Loucy (cell line): ENCODE data around the gene EGR4.

Experiments used
- H2AFZ ChIP-seq: fragments of 200-600 bp; sonication (generic); 2 replicates; pipeline ENCODE4 v1.6.0; 2016; ENCODE audit warnings: antibody characterized with exemption, mild to moderate bottlenecking, low read length, moderate library complexity
- H3F3A ChIP-seq: fragments of 200-600 bp; 2 replicates; pipeline ENCODE4 v1.6.0; 2016; ENCODE audit warnings: antibody characterized with exemption, low read depth, mild to moderate bottlenecking
- H3K27me3 ChIP-seq: fragments of 200-600 bp; sonication (generic); 2 replicates; pipeline ENCODE4 v1.6.1; 2014; ENCODE audit warnings: low read length, mild to moderate bottlenecking; ENCODE audit not compliant: insufficient read depth, poor library complexity, severe bottlenecking
- H3K36me3 ChIP-seq: fragments of 200-600 bp; sonication (generic); 2 replicates; pipeline ENCODE4 v1.6.1; 2016; ENCODE audit warnings: low read length; ENCODE audit not compliant: insufficient read depth
- H3K4me1 ChIP-seq: fragments of 200-600 bp; sonication (generic); 2 replicates; pipeline ENCODE4 v1.5.1; 2014; ENCODE audit warnings: low read length, mild to moderate bottlenecking; ENCODE audit not compliant: insufficient read depth, poor library complexity, severe bottlenecking
- H3K4me2 ChIP-seq: fragments of 200-600 bp; sonication (generic); 2 replicates; pipeline ENCODE4 v1.6.0; 2014; ENCODE audit warnings: antibody characterized with exemption, low read length, low read depth, mild to moderate bottlenecking; ENCODE audit not compliant: poor library complexity, severe bottlenecking
- H3K4me3 ChIP-seq: fragments of 200-600 bp; sonication (generic); 2 replicates; pipeline ENCODE4 v1.5.1; 2014; ENCODE audit warnings: low read length, mild to moderate bottlenecking, mixed read lengths; ENCODE audit not compliant: poor library complexity, severe bottlenecking
- H3K79me2 ChIP-seq: fragments of 200-600 bp; sonication (generic); 2 replicates; pipeline ENCODE4 v1.6.1; 2014; ENCODE audit warnings: low read length; ENCODE audit not compliant: insufficient read depth
- H3K9ac ChIP-seq: fragments of 200-600 bp; sonication (generic); 2 replicates; pipeline ENCODE4 v1.6.0; 2014; ENCODE audit warnings: mild to moderate bottlenecking, low read depth, low read length, moderate library complexity; ENCODE audit not compliant: poor library complexity, severe bottlenecking
- H3K9me2 ChIP-seq: fragments of 200-600 bp; sonication (generic); replicated peaks from 2 replicates; pipeline ENCODE4 v1.6.1; 2016; ENCODE audit warnings: low read depth, low read length, mixed read lengths
- H3K9me3 ChIP-seq: fragments of 200-600 bp; sonication (generic); 2 replicates; pipeline ENCODE4 v1.6.1; 2014; ENCODE audit warnings: mild to moderate bottlenecking, antibody characterized with exemption, low read length, low read depth; ENCODE audit not compliant: insufficient read depth
- H4K20me1 ChIP-seq: fragments of 200-600 bp; sonication (generic); 2 replicates; pipeline ENCODE4 v1.6.0; 2014; ENCODE audit warnings: antibody characterized with exemption, low read length, mild to moderate bottlenecking; ENCODE audit not compliant: insufficient read depth, poor library complexity, severe bottlenecking
- EZH2phosphoT487 ChIP-seq: fragments of 200-600 bp; IDR thresholded peaks from 2 replicates; pipeline ENCODE4 v1.6.1; 2018; ENCODE audit warnings: antibody characterized with exemption, mild to moderate bottlenecking, moderate library complexity, borderline replicate concordance
- TF ChIP-seq, protein P1 (sequence below): fragments of 200-600 bp; sonication (generic); conservative IDR thresholded peaks from 2 replicates; pipeline ENCODE4 v1.5.1; 2014; ENCODE audit warnings: mild to moderate bottlenecking, antibody characterized with exemption, low read length

The EGR4 gene

DNA sequence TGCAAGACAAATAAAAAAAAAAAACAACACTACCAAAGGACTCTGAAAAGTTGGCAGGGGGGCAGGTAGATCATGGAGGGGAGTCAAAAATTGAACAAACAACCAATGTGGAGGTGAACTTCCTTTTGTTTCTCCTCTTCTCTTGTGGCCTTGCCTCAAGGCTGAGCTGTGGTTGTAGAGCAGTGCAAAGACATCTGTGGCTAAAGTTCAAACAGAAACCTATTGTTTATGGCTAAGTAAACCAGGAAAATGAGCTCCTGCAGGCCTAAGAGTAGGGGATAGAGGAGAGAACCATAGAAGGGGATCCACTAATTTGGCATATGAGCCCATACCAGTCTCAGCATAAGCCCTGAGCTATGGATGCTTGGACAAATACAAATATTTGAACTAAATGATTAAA is 40.2 kb upstream of the EGR4 start:
- no peak overlapping the region for H3K9ac ChIP-seq
- H3K4me1 ChIP-seq, result no peaks in the 10 kb centered on the region
- H3K9me3 ChIP-seq, result peaks cover 11% of the 10 kb centered on the region; the same call in 1 of the 2 replicates
- no peak overlapping the region for H3K4me2 ChIP-seq
- H3K4me3 ChIP-seq, result no peak overlapping the region
- TF ChIP-seq EZH2phosphoT487, result no peak
- TF ChIP-seq, protein P1, sequence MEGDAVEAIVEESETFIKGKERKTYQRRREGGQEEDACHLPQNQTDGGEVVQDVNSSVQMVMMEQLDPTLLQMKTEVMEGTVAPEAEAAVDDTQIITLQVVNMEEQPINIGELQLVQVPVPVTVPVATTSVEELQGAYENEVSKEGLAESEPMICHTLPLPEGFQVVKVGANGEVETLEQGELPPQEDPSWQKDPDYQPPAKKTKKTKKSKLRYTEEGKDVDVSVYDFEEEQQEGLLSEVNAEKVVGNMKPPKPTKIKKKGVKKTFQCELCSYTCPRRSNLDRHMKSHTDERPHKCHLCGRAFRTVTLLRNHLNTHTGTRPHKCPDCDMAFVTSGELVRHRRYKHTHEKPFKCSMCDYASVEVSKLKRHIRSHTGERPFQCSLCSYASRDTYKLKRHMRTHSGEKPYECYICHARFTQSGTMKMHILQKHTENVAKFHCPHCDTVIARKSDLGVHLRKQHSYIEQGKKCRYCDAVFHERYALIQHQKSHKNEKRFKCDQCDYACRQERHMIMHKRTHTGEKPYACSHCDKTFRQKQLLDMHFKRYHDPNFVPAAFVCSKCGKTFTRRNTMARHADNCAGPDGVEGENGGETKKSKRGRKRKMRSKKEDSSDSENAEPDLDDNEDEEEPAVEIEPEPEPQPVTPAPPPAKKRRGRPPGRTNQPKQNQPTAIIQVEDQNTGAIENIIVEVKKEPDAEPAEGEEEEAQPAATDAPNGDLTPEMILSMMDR, result no peak
- no peak overlapping the region for H2AFZ ChIP-seq
- no peaks in the 10 kb centered on the region for H3K36me3 ChIP-seq
- no peaks in the 10 kb centered on the region for H3K27me3 ChIP-seq
- H3F3A ChIP-seq, result no peaks in the 10 kb centered on the region
- no peaks in the 10 kb centered on the region for H3K9me2 ChIP-seq
- H4K20me1 ChIP-seq, result no peaks in the 10 kb centered on the region
- H3K79me2 ChIP-seq, result no peaks in the 10 kb centered on the region

DNA sequence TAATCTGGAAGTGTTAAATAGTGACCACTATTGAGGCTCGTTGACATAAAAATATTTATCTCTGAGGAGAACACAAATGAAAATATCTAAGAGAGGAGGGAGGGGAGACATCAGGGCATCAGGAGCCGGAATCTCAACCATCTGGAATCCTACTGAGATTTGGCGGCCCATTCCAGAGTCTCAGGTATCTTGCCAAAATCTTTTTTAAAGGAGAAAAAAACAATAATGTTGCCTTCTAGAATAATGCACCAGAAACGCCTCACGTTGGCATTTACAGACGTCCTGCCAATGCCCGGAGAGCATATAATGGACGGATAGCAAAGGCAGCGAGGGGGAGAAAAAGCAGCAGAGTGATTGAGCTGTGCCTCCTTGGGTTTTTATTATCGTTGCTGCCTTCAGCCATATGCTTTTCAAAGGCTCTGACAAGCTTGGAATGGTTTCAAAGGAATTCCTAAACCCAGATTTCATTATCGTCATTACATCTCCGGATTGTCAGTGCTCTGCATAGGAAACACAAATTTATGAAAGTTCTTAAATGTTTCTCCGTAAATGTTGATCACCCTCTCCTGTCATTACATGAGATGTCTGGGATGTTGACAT is 30.9 kb upstream of the EGR4 start:
- Histone ChIP-seq H3F3A (no peaks in the 10 kb centered on the region), H3K79me2 (no peaks in the 10 kb centered on the region)

DNA sequence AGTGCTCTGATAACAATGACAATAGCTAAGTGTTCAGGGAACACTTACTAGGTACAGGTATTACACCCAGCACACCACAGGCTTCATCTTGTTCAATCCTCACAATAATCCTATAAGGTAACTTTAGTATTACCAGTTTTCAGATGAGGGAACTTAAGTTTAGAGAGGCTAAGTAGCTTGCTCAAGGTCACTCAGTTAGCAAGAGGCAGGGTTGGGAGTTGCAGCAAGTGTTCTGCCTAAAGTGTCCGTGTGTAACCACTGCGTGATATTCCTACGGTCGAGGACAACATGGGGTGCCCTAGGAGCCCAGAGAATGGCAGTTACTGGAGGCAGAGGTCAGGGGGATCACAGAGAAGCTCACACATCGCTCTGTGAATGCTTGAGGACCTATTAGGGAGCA is 30.2 kb upstream of the EGR4 start:
- no peaks in the 10 kb centered on the region for H3K27me3 ChIP-seq

More for the DNA sequence above, 30.9 kb upstream of the EGR4 start:
- Histone ChIP-seq H3K27me3 (no peaks in the 10 kb centered on the region), H4K20me1 (no peaks in the 10 kb centered on the region), H3K9ac (no peak overlapping the region), H3K9me2 (no peaks in the 10 kb centered on the region), H2AFZ (no peak overlapping the region), H3K4me1 (no peaks in the 10 kb centered on the region), H3K36me3 (no peaks in the 10 kb centered on the region), H3K4me2 (no peak overlapping the region), H3K4me3 (no peak overlapping the region), H3K9me3 (no peaks in the 10 kb centered on the region)
- no peak for TF ChIP-seq EZH2phosphoT487
- TF ChIP-seq, protein P1, result no peak

More for the DNA sequence above, 30.2 kb upstream of the EGR4 start:
- no peaks in the 10 kb centered on the region for H3F3A ChIP-seq
- H3K4me1 ChIP-seq, result no peaks in the 10 kb centered on the region
- no peak overlapping the region for H3K4me3 ChIP-seq
- H3K9me2 ChIP-seq, result no peaks in the 10 kb centered on the region
- no peaks in the 10 kb centered on the region for H3K79me2 ChIP-seq
- TF ChIP-seq, protein P1, result no peak
- no peak for TF ChIP-seq EZH2phosphoT487
- no peak overlapping the region for H2AFZ ChIP-seq
- no peaks in the 10 kb centered on the region for H3K9me3 ChIP-seq
- no peaks in the 10 kb centered on the region for H4K20me1 ChIP-seq
- no peak overlapping the region for H3K4me2 ChIP-seq
- H3K36me3 ChIP-seq, result no peaks in the 10 kb centered on the region
- H3K9ac ChIP-seq, result no peak overlapping the region
